HepG2 (cell line): ENCODE measurements around the gene IFT172. TPM values are rescaled to one million over a fixed set of nuclear protein-coding genes. Genes with fewer than 3 reads are reported as not detected.

Experiments used
- GABPB1 ChIP-seq: IDR thresholded peaks from 2 replicates; pipeline ENCODE4 v1.6.1; 2016; ENCODE audit warnings: mild to moderate bottlenecking, missing genetic modification reagents, moderate library complexity, missing compliant biosample characterization
- IKZF4 ChIP-seq: sonication (generic); formaldehyde crosslinking; IDR thresholded peaks from 2 replicates; pipeline ENCODE4 v1.5.1; 2020; ENCODE audit warnings: borderline replicate concordance, mild to moderate bottlenecking, low read depth, missing genetic modification reagents; ENCODE audit errors: not compliant biosample characterization
- JUN ChIP-seq: sonication (generic); formaldehyde crosslinking; IDR thresholded peaks from 2 replicates; pipeline ENCODE4 v1.4.0; 2020; ENCODE audit warnings: mild to moderate bottlenecking, missing genetic modification reagents
- KDM2A ChIP-seq: sonication (generic); formaldehyde crosslinking; IDR thresholded peaks from 2 replicates; pipeline ENCODE4 v1.4.0; 2020; ENCODE audit warnings: low read depth, missing genetic modification reagents, borderline replicate concordance
- KLF12 ChIP-seq: sonication (generic); formaldehyde crosslinking; IDR thresholded peaks from 2 replicates; pipeline ENCODE4 v1.4.0; 2020; ENCODE audit warnings: missing genetic modification reagents, borderline replicate concordance
- MEIS1 ChIP-seq: sonication (generic); formaldehyde crosslinking; IDR thresholded peaks from 2 replicates; pipeline ENCODE4 v1.9.0; 2021; ENCODE audit warnings: mild to moderate bottlenecking, missing genetic modification reagents, moderate library complexity, borderline replicate concordance
- MNT ChIP-seq: fragments of 450-650 bp; IDR thresholded peaks from 2 replicates; pipeline ENCODE4 v1.6.1; 2016
- RAD51 ChIP-seq: fragments of 450-650 bp; IDR thresholded peaks from 2 replicates; pipeline ENCODE4 v1.6.1; 2016; ENCODE audit warnings: borderline replicate concordance
- SCMH1 ChIP-seq: sonication (generic); formaldehyde crosslinking; IDR thresholded peaks from 2 replicates; pipeline ENCODE4 v1.9.0; 2021; ENCODE audit warnings: missing genetic modification reagents, mild to moderate bottlenecking, borderline replicate concordance
- SMAD3 ChIP-seq: sonication (generic); formaldehyde crosslinking; IDR thresholded peaks from 2 replicates; pipeline ENCODE4 v1.4.0; 2020; ENCODE audit warnings: missing genetic modification reagents
- TBX3 ChIP-seq: fragments of 450-650 bp; IDR thresholded peaks from 2 replicates; pipeline ENCODE4 v1.6.1; 2017; ENCODE audit warnings: antibody characterized with exemption, mild to moderate bottlenecking, inconsistent platforms, borderline replicate concordance
- ZBTB7B ChIP-seq: sonication (generic); formaldehyde crosslinking; IDR thresholded peaks from 2 replicates; pipeline ENCODE4 v1.4.0; 2020; ENCODE audit warnings: missing genetic modification reagents
- ZC3H4 ChIP-seq: sonication (generic); formaldehyde crosslinking; IDR thresholded peaks from 2 replicates; pipeline ENCODE4 v1.4.0; 2020; ENCODE audit warnings: missing genetic modification reagents, borderline replicate concordance
- ZNF280D ChIP-seq: sonication (generic); formaldehyde crosslinking; IDR thresholded peaks from 2 replicates; pipeline ENCODE4 v1.5.1; 2020; ENCODE audit warnings: mild to moderate bottlenecking, missing genetic modification reagents
- ZNF3 ChIP-seq: IDR thresholded peaks from 2 replicates; pipeline ENCODE4 v1.7.0; 2017; ENCODE audit warnings: inconsistent platforms
- ZNF33A ChIP-seq: sonication (generic); formaldehyde crosslinking; IDR thresholded peaks from 2 replicates; pipeline ENCODE4 v1.5.1; 2020; ENCODE audit warnings: missing genetic modification reagents, mild to moderate bottlenecking, moderate library complexity, borderline replicate concordance
- ZNF446 ChIP-seq: sonication (generic); formaldehyde crosslinking; IDR thresholded peaks from 2 replicates; pipeline ENCODE4 v1.5.0; 2020; ENCODE audit warnings: mild to moderate bottlenecking, missing genetic modification reagents
- ZNF549 ChIP-seq: sonication (generic); formaldehyde crosslinking; IDR thresholded peaks from 2 replicates; pipeline ENCODE4 v1.5.0; 2020; ENCODE audit warnings: missing genetic modification reagents
- ZNF572 ChIP-seq: sonication (generic); formaldehyde crosslinking; IDR thresholded peaks from 2 replicates; pipeline ENCODE4 v1.5.1; 2020; ENCODE audit warnings: mild to moderate bottlenecking, missing genetic modification reagents
- ZNF761 ChIP-seq: sonication (generic); formaldehyde crosslinking; conservative IDR thresholded peaks from 2 replicates; pipeline ENCODE4 v1.4.0; 2020; ENCODE audit warnings: mild to moderate bottlenecking, missing genetic modification reagents
- ZNF772 ChIP-seq: sonication (generic); formaldehyde crosslinking; IDR thresholded peaks from 2 replicates; pipeline ENCODE4 v1.5.0; 2020; ENCODE audit warnings: mild to moderate bottlenecking, missing genetic modification reagents
- ZSCAN31 ChIP-seq: sonication (generic); formaldehyde crosslinking; IDR thresholded peaks from 2 replicates; pipeline ENCODE4 v1.5.0; 2020; ENCODE audit warnings: low read depth, mild to moderate bottlenecking, missing genetic modification reagents
- polyA plus RNA-seq, 8 experiments: library from polyadenylated mRNA; depleted of rRNA in 3 of 8; stranded (reverse) in 7 of 8; unstranded in 1 of 8; fragments of >200 nt; fragmentation: Illumina TruSeq in 4 of 8; extraction: Trizol in 4 of 8; gene quantifications; 2 replicates each; pipeline versions ENCODE4 v1.2.1 to v1.2.3, GENCODE V29; 2011 to 2016; ENCODE audit warnings: low read depth in 4 of 8, missing spikeins in 1 of 8, mixed read lengths in 1 of 8; ENCODE audit not compliant: insufficient read depth in 1 of 8
- total RNA-seq, 5 experiments: library from RNA; depleted of rRNA; stranded (reverse); fragments of >200 nt; fragmentation: Illumina TruSeq; extraction: Trizol; gene quantifications; 2 replicates each; pipeline ENCODE4 v1.2.3, GENCODE V29; 2016; ENCODE audit warnings: low read depth in 1 of 5
- TF ChIP-seq, protein P1 (sequence below): IDR thresholded peaks from 2 replicates; pipeline ENCODE4 v1.6.1; 2018; ENCODE audit warnings: missing genetic modification reagents
- TF ChIP-seq, protein P2 (sequence below): sonication (generic); formaldehyde crosslinking; IDR thresholded peaks from 2 replicates; pipeline ENCODE4 v1.4.0; 2020; ENCODE audit warnings: missing genetic modification reagents, borderline replicate concordance

The IFT172 gene
- total and polyA plus RNA-seq, 2 of the 13 experiments (the other 11 are each of a cell fraction or from before 2014, with no cell fraction given): 21.6 to 35.7 TPM

- TF ChIP-seq ZSCAN31 (CRISPR knock-in tag) (no peak; the same call in 1 of the 2 replicates), ZNF772 (CRISPR knock-in tag) (peak; percentile 64), KDM2A (CRISPR knock-in tag) (0 out of 2 replicates have a peak, but pooled peaks have one; percentile 46), SMAD3 (CRISPR knock-in tag) (0 out of 2 replicates have a peak, but pooled peaks have one; percentile 37), GABPB1 (CRISPR knock-in tag) (no peak), ZNF446 (CRISPR knock-in tag) (no peak), ZNF572 (CRISPR knock-in tag) (no peak), KLF12 (CRISPR knock-in tag) (no peak), ZBTB7B (no peak), ZC3H4 (CRISPR knock-in tag) (no peak), ZNF280D (CRISPR knock-in tag) (no peak), ZNF33A (no peak), ZNF549 (CRISPR knock-in tag) (no peak), IKZF4 (CRISPR knock-in tag) (no peak), ZNF761 (CRISPR knock-in tag) (no peak), MNT (no peak), RAD51 (no peak), TBX3 (no peak), SCMH1 (no peak), ZNF3 (CRISPR knock-in tag) (no peak), JUN (CRISPR knock-in tag) (no peak), MEIS1 (CRISPR knock-in tag) (0 out of 2 replicates have a peak, but pooled peaks have one; percentile 37)
- TF ChIP-seq, protein P1, sequence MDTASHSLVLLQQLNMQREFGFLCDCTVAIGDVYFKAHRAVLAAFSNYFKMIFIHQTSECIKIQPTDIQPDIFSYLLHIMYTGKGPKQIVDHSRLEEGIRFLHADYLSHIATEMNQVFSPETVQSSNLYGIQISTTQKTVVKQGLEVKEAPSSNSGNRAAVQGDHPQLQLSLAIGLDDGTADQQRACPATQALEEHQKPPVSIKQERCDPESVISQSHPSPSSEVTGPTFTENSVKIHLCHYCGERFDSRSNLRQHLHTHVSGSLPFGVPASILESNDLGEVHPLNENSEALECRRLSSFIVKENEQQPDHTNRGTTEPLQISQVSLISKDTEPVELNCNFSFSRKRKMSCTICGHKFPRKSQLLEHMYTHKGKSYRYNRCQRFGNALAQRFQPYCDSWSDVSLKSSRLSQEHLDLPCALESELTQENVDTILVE: peak; percentile 20; the same call in 1 of the 2 replicates
- TF ChIP-seq, protein P2, sequence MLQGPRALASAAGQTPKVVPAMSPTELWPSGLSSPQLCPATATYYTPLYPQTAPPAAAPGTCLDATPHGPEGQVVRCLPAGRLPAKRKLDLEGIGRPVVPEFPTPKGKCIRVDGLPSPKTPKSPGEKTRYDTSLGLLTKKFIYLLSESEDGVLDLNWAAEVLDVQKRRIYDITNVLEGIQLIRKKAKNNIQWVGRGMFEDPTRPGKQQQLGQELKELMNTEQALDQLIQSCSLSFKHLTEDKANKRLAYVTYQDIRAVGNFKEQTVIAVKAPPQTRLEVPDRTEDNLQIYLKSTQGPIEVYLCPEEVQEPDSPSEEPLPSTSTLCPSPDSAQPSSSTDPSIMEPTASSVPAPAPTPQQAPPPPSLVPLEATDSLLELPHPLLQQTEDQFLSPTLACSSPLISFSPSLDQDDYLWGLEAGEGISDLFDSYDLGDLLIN (CRISPR knock-in tag): 0 out of 2 replicates have a peak, but pooled peaks have one; percentile 12
Observed at GRCh38 chr2:27494284-27494943, 4.9 kb upstream of the IFT172 start (continued).
